Stomach (tissue), 9 donors: Measurements from ENCODE around the gene ZBTB46. TPM values are rescaled to one million over a fixed set of nuclear protein-coding genes. Genes with fewer than 3 reads are reported as not detected.
"Not testable (repeated sequence)": the region's sequence is repeated elsewhere in the genome, so short reads cannot be mapped to it uniquely, and the experiment has no call there.

Experiments used
- DNase-seq, 2 donors: peaks; one replicate each; pipeline versions ENCODE4 v3.0.0 to v3.0.0-alpha.2; 2013 to 2019
- H3K27ac ChIP-seq, 5 donors: fragments of 200-600 bp in 4 of 5; sonication (generic) in 4 of 5; one replicate each; pipeline ENCODE4 v1.5.1; 2013 to 2019; ENCODE audit warnings: mild to moderate bottlenecking in 1 of 5, moderate library complexity in 1 of 5
- H3K27me3 ChIP-seq, 3 donors: fragments of 200-600 bp; sonication (generic); one replicate each; pipeline ENCODE4 v1.5.1; 2017 to 2019; ENCODE audit warnings: mixed run types in 1 of 3
- H3K36me3 ChIP-seq, 4 donors: fragments of 200-600 bp; sonication (generic); 1 replicate in 3 of 4; 2 replicates in 1 of 4; pipeline ENCODE4 v1.5.1; 2016 to 2019
- H3K4me1 ChIP-seq, 4 donors: fragments of 200-600 bp; sonication (generic); one replicate each; pipeline ENCODE4 v1.5.1; 2016 to 2019
- H3K4me3 ChIP-seq, 4 donors: fragments of 200-600 bp; sonication (generic) in 3 of 4; one replicate each; pipeline ENCODE4 v1.5.1; 2016 to 2019; ENCODE audit warnings: mild to moderate bottlenecking in 1 of 4
- H3K9me3 ChIP-seq, 4 donors: fragments of 200-600 bp; sonication (generic); one replicate each; pipeline ENCODE4 v1.5.1; 2016 to 2019
- EP300 ChIP-seq: sonication (generic); formaldehyde crosslinking; IDR thresholded peaks from one replicate; pipeline ENCODE4 v1.6.1; 2017; ENCODE audit warnings: antibody characterized with exemption
- POLR2A ChIP-seq, 4 donors: fragments of 450-650 bp; IDR thresholded peaks; one replicate each; pipeline ENCODE4 v1.6.1; 2016; ENCODE audit warnings: antibody characterized with exemption in 4 of 4, control low read depth in 2 of 4, mild to moderate bottlenecking in 1 of 4, moderate library complexity in 1 of 4
- POLR2AphosphoS5 ChIP-seq, 3 donors: sonication (generic); formaldehyde crosslinking; IDR thresholded peaks; one replicate each; pipeline ENCODE4 v1.6.1; 2016; ENCODE audit warnings: antibody characterized with exemption in 3 of 3
- WGBS, 5 donors: extraction: QIAGEN DNeasy Blood & Tissue Kit in 3 of 5; methylation state at CpG; one replicate each; pipeline versions ENCODE4 v1.1.5 to v1.1.7; 2013 to 2018; 5-methylcytosine and 5-hydroxymethylcytosine counted together
- intact Hi-C: fragments of 100-400 bp; cut with DNase I; formaldehyde crosslinking; loops from one replicate; pipeline ENCODE4 v1.15.1; 2023; ENCODE audit warnings: low total_unique reads
- polyA plus RNA-seq, 3 donors: library from polyadenylated mRNA; stranded (reverse); fragments of 200-250 nt; gene quantifications; one replicate each; pipeline ENCODE4 v1.2.3, GENCODE V29; 2013
- total RNA-seq, 5 donors: library from RNA; depleted of rRNA; stranded (reverse); fragments of >200 nt; gene quantifications; one replicate each; pipeline versions ENCODE4 v1.1.0 to v1.2.3, GENCODE V29; 2014 to 2016
- TF ChIP-seq, protein P1 (sequence below), 7 experiments: fragments of 450-650 bp in 4 of 7; fragments of 200-600 bp in 3 of 7; sonication (generic) in 3 of 7; IDR thresholded peaks; one replicate each; pipeline ENCODE4 v1.5.1; 2016 to 2019; ENCODE audit warnings: antibody characterized with exemption in 7 of 7, control low read depth in 2 of 7, mild to moderate bottlenecking in 1 of 7
- donor health status: healthy with polysubstance abuse.
- donor health status: Bipolar disorder and iron deficiency.
- donor health status: healthy.

ZBTB46 gene
- total and polyA plus RNA-seq, 8 donors, result 0.58 to 13.4 (median 2.5) TPM

- DNase-seq, result no peak
- H3K36me3 ChIP-seq, result peaks cover 60 to 93% (median 92%) of the 10 kb centered on the region in 4 donors
- no peak for TF ChIP-seq POLR2AphosphoS5 (IDR thresholded peaks at IDR 0.05)
- no peak for TF ChIP-seq POLR2A (IDR thresholded peaks at IDR 0.05)
- TF ChIP-seq EP300, result no peak
- TF ChIP-seq, protein P1, sequence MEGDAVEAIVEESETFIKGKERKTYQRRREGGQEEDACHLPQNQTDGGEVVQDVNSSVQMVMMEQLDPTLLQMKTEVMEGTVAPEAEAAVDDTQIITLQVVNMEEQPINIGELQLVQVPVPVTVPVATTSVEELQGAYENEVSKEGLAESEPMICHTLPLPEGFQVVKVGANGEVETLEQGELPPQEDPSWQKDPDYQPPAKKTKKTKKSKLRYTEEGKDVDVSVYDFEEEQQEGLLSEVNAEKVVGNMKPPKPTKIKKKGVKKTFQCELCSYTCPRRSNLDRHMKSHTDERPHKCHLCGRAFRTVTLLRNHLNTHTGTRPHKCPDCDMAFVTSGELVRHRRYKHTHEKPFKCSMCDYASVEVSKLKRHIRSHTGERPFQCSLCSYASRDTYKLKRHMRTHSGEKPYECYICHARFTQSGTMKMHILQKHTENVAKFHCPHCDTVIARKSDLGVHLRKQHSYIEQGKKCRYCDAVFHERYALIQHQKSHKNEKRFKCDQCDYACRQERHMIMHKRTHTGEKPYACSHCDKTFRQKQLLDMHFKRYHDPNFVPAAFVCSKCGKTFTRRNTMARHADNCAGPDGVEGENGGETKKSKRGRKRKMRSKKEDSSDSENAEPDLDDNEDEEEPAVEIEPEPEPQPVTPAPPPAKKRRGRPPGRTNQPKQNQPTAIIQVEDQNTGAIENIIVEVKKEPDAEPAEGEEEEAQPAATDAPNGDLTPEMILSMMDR (IDR thresholded peaks at IDR 0.05), result no peak
- no peak overlapping the region for H3K4me3 ChIP-seq
- intact Hi-C loops, result no loop called here
- H3K27me3 ChIP-seq, result no peaks in the 10 kb centered on the region
- 88 to 96% (median 93%) methylated on average over 13 to 19 of the region's 19 CpGs for WGBS, 5 donors
- peaks cover 0 to 19% (median 0%) of the 10 kb centered on the region in 4 donors for H3K4me1 ChIP-seq
- no peak overlapping the region for H3K27ac ChIP-seq
- H3K9me3 ChIP-seq, result no peaks in the 10 kb centered on the region
These were observed 45.5 kb upstream of the ZBTB46 start for GRCh38 chr20:63876489-63877036.

DNA sequence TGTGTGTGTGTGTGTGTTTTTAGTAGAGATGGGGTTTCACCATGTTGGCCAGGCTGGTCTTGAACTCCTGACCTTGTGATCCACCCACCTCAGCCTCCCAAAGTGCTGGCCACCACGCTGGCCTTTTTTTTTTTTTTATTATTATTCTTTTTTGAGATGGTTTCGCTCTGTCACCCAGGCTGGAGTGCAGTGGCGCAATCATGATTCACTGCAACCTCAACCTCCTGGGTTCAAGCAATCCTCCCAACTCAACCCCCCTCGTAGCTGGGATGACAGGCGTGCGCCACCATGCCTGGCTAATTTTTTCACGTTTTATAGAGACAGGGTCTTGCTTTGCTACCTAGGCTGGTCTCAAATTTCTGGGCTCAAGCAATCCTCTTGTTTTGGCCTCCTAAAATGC is 43.2 kb upstream of the ZBTB46 start:
- H3K27me3 ChIP-seq, DNase-seq, intact Hi-C loops, H3K4me3 ChIP-seq, H3K9me3 ChIP-seq: not testable (repeated sequence)
- Histone ChIP-seq H3K4me1 (peaks cover 0 to 19% (median 0%) of the 10 kb centered on the region in 4 donors), H3K36me3 (peaks cover 80 to 100% (median 100%) of the 10 kb centered on the region in 4 donors), H3K27ac (peak overlapping the region in 4 of 5 donors; percentile 24 to 78 (median 61))
- WGBS, 5 donors, result 85 to 96% (median 92%) methylated on average over 6 to 7 of the region's 7 CpGs

- H3K9me3 ChIP-seq, result no peaks in the 10 kb centered on the region
- intact Hi-C loops, result no loop called here
- peaks cover 79 to 100% (median 100%) of the 10 kb centered on the region in 4 donors for H3K36me3 ChIP-seq
- peak overlapping the region; percentile 21 to 78 (median 52) for H3K27ac ChIP-seq
- TF ChIP-seq POLR2A (IDR thresholded peaks at IDR 0.05) (no peak), POLR2AphosphoS5 (IDR thresholded peaks at IDR 0.05) (peak; percentile 39 to 85 (median 74))
- no peaks in the 10 kb centered on the region for H3K27me3 ChIP-seq
- H3K4me1 ChIP-seq, result peaks cover 0 to 24% (median 0%) of the 10 kb centered on the region in 4 donors
- peak in 1 of 2 donors; percentile 68 for DNase-seq
- WGBS, 5 donors, result 77 to 90% (median 85%) methylated on average over 14 of the region's 14 CpGs
- H3K4me3 ChIP-seq, result no peak overlapping the region
These were observed 42.5 kb upstream of the ZBTB46 start for GRCh38 chr20:63873477-63873971.

- peaks cover 18 to 53% (median 31%) of the 10 kb centered on the region in 4 donors for H3K4me1 ChIP-seq
- intact Hi-C loops, result no loop called here
- no peak overlapping the region for H3K4me3 ChIP-seq
- TF ChIP-seq POLR2AphosphoS5 (IDR thresholded peaks at IDR 0.05) (no peak), POLR2A (IDR thresholded peaks at IDR 0.05) (no peak), EP300 (no peak)
- TF ChIP-seq, protein P1 (IDR thresholded peaks at IDR 0.05), result no peak
- H3K9me3 ChIP-seq, result no peaks in the 10 kb centered on the region
- 87 to 94% (median 91%) methylated on average over 5 of the region's 5 CpGs for WGBS, 5 donors
- H3K27ac ChIP-seq, result no peak overlapping the region
- H3K27me3 ChIP-seq, result no peaks in the 10 kb centered on the region
- DNase-seq, result no peak
- peaks cover 36 to 54% (median 52%) of the 10 kb centered on the region in 4 donors for H3K36me3 ChIP-seq
These were observed 37.2 kb upstream of the ZBTB46 start for GRCh38 chr20:63868264-63868663.

DNA sequence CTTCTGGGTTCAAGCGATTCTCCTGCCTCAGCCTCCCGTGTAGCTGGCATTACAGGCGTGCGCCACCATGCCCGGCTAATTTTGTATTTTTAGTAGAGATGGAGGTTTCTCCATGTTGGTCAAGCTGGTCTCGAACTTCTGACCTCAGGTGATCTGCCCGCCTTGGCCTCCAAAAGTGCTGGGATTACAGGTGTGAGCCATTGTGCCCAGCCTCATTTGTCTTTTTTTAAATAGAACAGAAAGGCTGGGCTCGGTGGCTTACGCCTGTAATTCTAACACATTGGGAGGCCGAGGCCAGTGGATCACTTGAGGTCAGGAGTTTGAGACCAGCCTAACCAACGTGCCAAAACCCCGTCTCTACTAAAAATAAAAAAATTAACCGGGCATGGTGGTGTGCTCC is 36.0 kb upstream of the ZBTB46 start:
- Histone ChIP-seq H3K4me1 (peaks cover 21 to 53% (median 39%) of the 10 kb centered on the region in 4 donors), H3K36me3 (peaks cover 30 to 52% (median 48%) of the 10 kb centered on the region in 4 donors)
- intact Hi-C loops, H3K27ac ChIP-seq, H3K27me3 ChIP-seq, H3K4me3 ChIP-seq, H3K9me3 ChIP-seq, DNase-seq: not testable (repeated sequence)
- WGBS, 5 donors, result 90 to 95% (median 94%) methylated on average over 13 of the region's 13 CpGs
